Gastroesophageal sphincter (tissue), 4 donors: ENCODE measurements around the gene JAML. TPM values are rescaled to one million over a fixed set of nuclear protein-coding genes. Genes with fewer than 3 reads are reported as not detected.
"Not testable (repeated sequence)": the region's sequence is repeated elsewhere in the genome, so short reads cannot be mapped to it uniquely, and the experiment has no call there.

Experiments used
- ATAC-seq: fragments of 150-250 bp; one replicate; pipeline ENCODE4 v1.9.1; 2016; ENCODE audit warnings: mild to moderate bottlenecking, moderate library complexity
- H3K27ac ChIP-seq, 4 donors: fragments of 200-600 bp; sonication (generic) in 3 of 4; 1 replicate in 3 of 4; 2 replicates in 1 of 4; pipeline ENCODE4 v1.5.1; 2016 to 2019
- H3K27me3 ChIP-seq: fragments of 200-600 bp; sonication (generic); one replicate; pipeline ENCODE4 v1.5.1; 2019
- H3K36me3 ChIP-seq, 2 donors: fragments of 200-600 bp; sonication (generic); one replicate each; pipeline ENCODE4 v1.5.1; 2019; ENCODE audit warnings: control low read depth in 1 of 2
- H3K4me1 ChIP-seq, 3 donors: fragments of 200-600 bp; sonication (generic); 1 replicate in 2 of 3; 2 replicates in 1 of 3; pipeline ENCODE4 v1.5.1; 2016 to 2019; ENCODE audit warnings: control low read depth in 2 of 3
- H3K4me3 ChIP-seq, 2 donors: fragments of 200-600 bp; sonication (generic); one replicate each; pipeline ENCODE4 v1.5.1; 2019; ENCODE audit warnings: mild to moderate bottlenecking in 1 of 2, moderate library complexity in 1 of 2
- H3K9me3 ChIP-seq, 3 donors: fragments of 200-600 bp; sonication (generic); one replicate each; pipeline ENCODE4 v1.5.1; 2017 to 2019; ENCODE audit warnings: control low read depth in 2 of 3
- CTCF ChIP-seq, 4 experiments: fragments of 200-600 bp in 2 of 4; fragments of 450-650 bp in 2 of 4; sonication (generic) in 1 of 4; IDR thresholded peaks; one replicate each; pipeline ENCODE4 v1.5.1; 2017 to 2019; ENCODE audit warnings: antibody characterized with exemption in 4 of 4, mild to moderate bottlenecking in 2 of 4, moderate library complexity in 2 of 4
- EP300 ChIP-seq: sonication (generic); formaldehyde crosslinking; IDR thresholded peaks from one replicate; pipeline ENCODE4 v1.6.1; 2017; ENCODE audit warnings: antibody characterized with exemption, mild to moderate bottlenecking
- POLR2A ChIP-seq, 2 donors: fragments of 450-650 bp; IDR thresholded peaks; one replicate each; pipeline ENCODE4 v1.6.1; 2017; ENCODE audit warnings: antibody characterized with exemption in 2 of 2, mild to moderate bottlenecking in 2 of 2, moderate library complexity in 1 of 2
- POLR2AphosphoS5 ChIP-seq: sonication (generic); formaldehyde crosslinking; IDR thresholded peaks from one replicate; pipeline ENCODE4 v1.6.1; 2017; ENCODE audit warnings: antibody characterized with exemption
- WGBS, 2 donors: methylation state at CpG; one replicate each; pipeline ENCODE4 v1.1.5; 2018; ENCODE audit warnings: low coverage in 1 of 2; 5-methylcytosine and 5-hydroxymethylcytosine counted together
- total RNA-seq, 4 donors: library from RNA; depleted of rRNA; stranded (reverse); fragments of >200 nt; gene quantifications; one replicate each; pipeline ENCODE4 v1.1.0, GENCODE V29; 2016

JAML gene
- total RNA-seq, 4 donors from 2014 or later, result 0.58 to 5.7 (median 2.4) TPM

- Histone ChIP-seq H3K27me3 (peaks cover 16% of the 10 kb centered on the region), H3K36me3 (no peaks in the 10 kb centered on the region), H3K4me1 (peaks cover 0 to 14% (median 3%) of the 10 kb centered on the region in 3 donors), H3K4me3 (no peak overlapping the region), H3K9me3 (no peaks in the 10 kb centered on the region), H3K27ac (no peak overlapping the region)
- TF ChIP-seq POLR2AphosphoS5 (no peak), CTCF (IDR thresholded peaks at IDR 0.05) (no peak)
- ATAC-seq, result no peak
- WGBS, 2 donors, result 84 to 94% methylated on average over 5 to 7 of the region's 12 CpGs
Observed at GRCh38 chr11:118184784-118185579, 39.8 kb downstream of the JAML start.

GRCh38 chr11:118183691-118184090 is 41.1 kb downstream of the JAML start:
- whole genome bisulfite sequencing, 2 donors, result 87 to 90% methylated on average over 1 to 5 of the region's 5 CpGs
- not testable (repeated sequence) for ATAC-seq, H3K4me3 ChIP-seq, H3K27ac ChIP-seq, H3K9me3 ChIP-seq, H3K36me3 ChIP-seq
- H3K4me1 ChIP-seq, result peaks cover 0 to 19% (median 4%) of the 10 kb centered on the region in 3 donors
- peaks cover 13% of the 10 kb centered on the region for H3K27me3 ChIP-seq

GRCh38 chr11:118180300-118180703 is 44.5 kb downstream of the JAML start:
- peak overlapping the region in 1 of 2 donors; percentile 29 for H3K4me3 ChIP-seq
- H3K36me3 ChIP-seq, result no peaks in the 10 kb centered on the region
- no peaks in the 10 kb centered on the region for H3K9me3 ChIP-seq
- WGBS, 2 donors, result 0 to 1% methylated on average over 2 to 11 of the region's 11 CpGs
- peaks cover 0 to 36% (median 8%) of the 10 kb centered on the region in 3 donors for H3K4me1 ChIP-seq
- TF ChIP-seq POLR2AphosphoS5 (no peak), CTCF (IDR thresholded peaks at IDR 0.05) (no peak), EP300 (no peak), POLR2A (IDR thresholded peaks at IDR 0.05) (no peak)
- H3K27ac ChIP-seq, result peak overlapping the region in 2 of 4 donors; percentile 53 to 56
- peak; percentile 82 for ATAC-seq
- H3K27me3 ChIP-seq, result no peaks in the 10 kb centered on the region

GRCh38 chr11:118176778-118177134 is 48.1 kb downstream of the JAML start:
- Histone ChIP-seq H3K4me3 (peak overlapping the region in 1 of 2 donors; percentile 45), H3K4me1 (peaks cover 0 to 47% (median 11%) of the 10 kb centered on the region in 3 donors), H3K27ac (no peak overlapping the region), H3K9me3 (no peaks in the 10 kb centered on the region), H3K36me3 (no peaks in the 10 kb centered on the region), H3K27me3 (no peaks in the 10 kb centered on the region)
- 82 to 86% methylated on average over 3 to 4 of the region's 4 CpGs for WGBS, 2 donors
- TF ChIP-seq CTCF (IDR thresholded peaks at IDR 0.05) (no peak), POLR2A (IDR thresholded peaks at IDR 0.05) (no peak), EP300 (no peak), POLR2AphosphoS5 (no peak)
- ATAC-seq, result no peak

GRCh38 chr11:118175993-118176777 is 48.6 kb downstream of the JAML start, which contains the start of gene SCN2B:
Gene SCN2B (minus strand): TSS chr11:118176639. CDS start chr11:118176431, 208 bp downstream.
- H3K27me3 ChIP-seq, result peaks cover 4% of the 10 kb centered on the region
- peaks cover 0 to 51% (median 16%) of the 10 kb centered on the region in 3 donors for H3K4me1 ChIP-seq
- no peaks in the 10 kb centered on the region for H3K9me3 ChIP-seq
- WGBS, 2 donors, result 9 to 12% methylated on average over 11 to 12 of the region's 14 CpGs
- no peak for TF ChIP-seq POLR2AphosphoS5
- no peak for ATAC-seq
- peak within 1 kb of the TSS; percentile 16 to 45 for H3K4me3 ChIP-seq
- peak within 1 kb of the TSS in 3 of 4 donors; percentile 8 to 54 (median 47) for H3K27ac ChIP-seq
- no peaks in the 10 kb centered on the region for H3K36me3 ChIP-seq
